ENCODE data around the gene MARVELD3.

DNA sequence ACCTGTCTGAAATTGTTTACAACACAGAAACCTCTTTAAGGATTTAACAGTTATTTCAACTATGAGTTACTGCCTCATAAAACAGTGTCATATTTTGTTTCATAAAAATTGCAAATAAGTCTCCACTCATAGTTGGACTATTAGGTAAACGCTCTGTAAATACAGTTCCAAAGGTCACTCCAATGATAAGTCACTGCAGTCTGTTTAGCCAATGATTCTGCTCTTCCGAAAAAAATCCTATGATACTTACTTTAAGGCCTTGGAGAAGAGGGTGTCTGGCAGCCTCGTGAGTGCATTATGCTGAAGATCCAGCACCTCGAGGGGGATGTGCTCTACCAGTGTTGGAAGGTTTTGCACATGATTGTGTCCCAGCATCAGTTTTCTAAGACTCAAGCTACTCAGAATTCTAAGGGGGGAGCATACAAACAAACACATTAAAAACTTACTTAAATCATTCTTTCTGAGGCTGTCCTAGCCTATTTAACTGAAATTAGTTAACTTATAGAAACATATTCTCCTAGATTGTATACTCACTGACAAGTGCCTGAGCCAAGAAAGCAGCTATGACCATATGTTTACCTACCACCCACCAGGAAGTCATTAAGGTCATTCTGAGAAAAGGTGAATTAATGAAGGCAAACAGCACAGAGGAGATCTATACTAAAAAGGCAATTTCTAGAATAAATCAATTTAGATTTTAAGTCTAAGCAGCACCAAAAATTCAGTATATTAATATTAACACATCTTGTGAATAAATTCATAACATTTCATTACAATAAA, 41.1 kb downstream of the MARVELD3 start:
- TF ChIP-seq RAD21 (IDR thresholded peaks at IDR 0.05; ENCODE audit: low read depth) (no peak), EP300 (IDR thresholded peaks at IDR 0.05; ENCODE audit: borderline replicate concordance) (no peak)
- TF ChIP-seq, protein P1, sequence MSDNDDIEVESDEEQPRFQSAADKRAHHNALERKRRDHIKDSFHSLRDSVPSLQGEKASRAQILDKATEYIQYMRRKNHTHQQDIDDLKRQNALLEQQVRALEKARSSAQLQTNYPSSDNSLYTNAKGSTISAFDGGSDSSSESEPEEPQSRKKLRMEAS (IDR thresholded peaks at IDR 0.05), result no peak

All from Ishikawa (cell line).